NCI-H1417 (cell line): Measurements from ENCODE around the gene SDE2.
"Not testable (repeated sequence)": the region's sequence is repeated elsewhere in the genome, so short reads cannot be mapped to it uniquely, and the experiment has no call there.

Source experiments
- DNase-seq, 3 experiments: peaks; one replicate each; lab custom pipeline; 2025; lab: John Stamatoyannopoulos, UW

The SDE2 gene

DNA sequence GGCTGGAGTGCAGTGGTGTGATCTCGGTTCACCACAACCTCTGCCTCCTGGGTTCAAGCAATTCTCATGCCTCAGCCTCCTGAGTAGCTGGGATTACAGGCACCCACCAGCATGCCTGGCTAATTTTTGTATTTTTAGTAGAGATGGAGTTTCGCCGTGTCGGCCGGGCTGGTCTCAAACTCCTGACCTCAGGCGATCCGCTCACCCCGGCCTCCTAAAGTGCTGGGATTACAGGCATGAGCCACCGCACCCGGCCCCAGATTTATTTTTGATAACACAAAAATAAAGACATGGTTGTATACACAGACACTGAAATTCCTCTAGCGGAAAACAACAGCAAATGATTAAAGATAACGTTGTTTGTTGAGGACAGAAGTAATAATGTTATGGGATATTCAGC, 24.0 kb downstream of the SDE2 start:
- not testable (repeated sequence) for DNase-seq

DNA sequence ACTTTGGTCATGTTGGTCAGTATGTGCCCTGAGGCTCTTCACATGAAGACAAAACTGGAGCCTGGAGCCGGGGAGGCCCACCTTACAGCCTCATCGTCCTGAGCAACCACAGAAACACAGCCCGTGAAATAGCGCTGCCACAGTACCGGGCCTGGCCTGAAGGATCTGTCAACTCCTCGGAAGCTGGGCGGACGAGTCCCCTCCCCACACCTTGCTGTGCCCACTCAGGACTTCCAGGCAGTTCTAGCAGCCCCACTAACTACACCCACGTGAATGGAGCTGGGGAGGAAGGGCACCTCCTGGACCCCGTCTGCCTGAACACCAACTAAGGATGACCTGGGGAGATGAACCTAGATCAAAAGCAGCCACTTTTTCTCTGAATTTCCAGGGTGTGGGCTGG, 24.7 kb downstream of the SDE2 start:
- no peak for DNase-seq

DNA sequence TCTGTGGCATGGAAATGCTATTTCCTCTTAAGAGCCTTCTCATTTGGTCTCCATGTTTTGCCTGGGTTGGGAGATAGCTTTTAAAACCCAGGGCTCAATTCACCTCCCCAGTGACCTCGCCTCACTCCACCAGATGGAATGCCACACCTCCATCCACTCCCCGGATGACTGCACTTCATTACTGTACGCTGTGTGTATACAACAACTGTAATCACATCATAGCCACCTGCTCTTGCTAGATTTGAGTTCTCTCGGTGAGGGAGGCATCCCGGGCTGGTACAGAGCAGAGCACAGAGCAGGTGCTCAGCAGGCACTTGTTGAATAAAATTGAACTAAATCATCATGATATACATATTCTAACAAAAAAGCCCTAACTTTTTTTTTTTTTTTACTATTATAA, 26.0 kb downstream of the SDE2 start:
- DNase-seq: peak; percentile 43 to 76 (median 67)

DNA sequence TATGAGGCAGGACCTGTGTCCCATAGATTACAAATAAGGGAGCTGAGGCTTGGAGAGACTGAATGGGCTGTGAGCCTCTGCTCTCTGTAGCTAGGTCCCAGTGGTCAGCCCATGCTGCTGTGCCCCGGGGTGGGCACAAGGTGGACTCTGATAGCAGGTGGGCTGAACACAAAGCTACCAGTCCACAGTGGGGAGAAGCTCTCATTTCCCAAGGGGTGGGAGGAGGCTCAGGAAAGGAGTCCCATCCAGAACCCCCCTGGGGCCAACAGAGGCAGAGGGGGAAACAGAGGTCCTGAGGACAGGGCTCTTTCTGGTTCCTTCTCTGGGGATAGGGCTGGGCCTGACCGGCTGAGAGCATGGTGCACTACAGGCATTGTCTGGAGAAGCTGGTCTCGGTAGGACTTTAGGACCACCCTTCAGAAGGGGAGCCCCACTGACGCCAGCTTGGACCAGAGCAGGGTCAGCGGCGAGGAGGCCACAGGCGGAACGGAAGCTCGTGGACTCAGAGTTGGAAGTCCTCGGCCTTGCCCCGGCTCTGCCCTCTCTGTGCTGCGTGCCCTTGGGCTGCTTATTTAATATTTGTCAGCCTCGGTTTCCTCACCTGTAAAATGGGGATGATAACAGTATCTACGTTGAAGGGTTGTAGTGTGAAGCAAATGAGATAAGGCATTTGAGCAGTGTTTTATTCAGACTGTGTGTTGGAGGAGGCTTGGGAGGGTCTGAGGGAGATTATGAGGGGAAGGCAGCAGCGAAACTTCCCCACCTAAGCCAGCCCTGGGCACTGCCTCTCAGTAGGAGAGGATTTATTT, 26.6 kb downstream of the SDE2 start:
- no peak for DNase-seq

DNA sequence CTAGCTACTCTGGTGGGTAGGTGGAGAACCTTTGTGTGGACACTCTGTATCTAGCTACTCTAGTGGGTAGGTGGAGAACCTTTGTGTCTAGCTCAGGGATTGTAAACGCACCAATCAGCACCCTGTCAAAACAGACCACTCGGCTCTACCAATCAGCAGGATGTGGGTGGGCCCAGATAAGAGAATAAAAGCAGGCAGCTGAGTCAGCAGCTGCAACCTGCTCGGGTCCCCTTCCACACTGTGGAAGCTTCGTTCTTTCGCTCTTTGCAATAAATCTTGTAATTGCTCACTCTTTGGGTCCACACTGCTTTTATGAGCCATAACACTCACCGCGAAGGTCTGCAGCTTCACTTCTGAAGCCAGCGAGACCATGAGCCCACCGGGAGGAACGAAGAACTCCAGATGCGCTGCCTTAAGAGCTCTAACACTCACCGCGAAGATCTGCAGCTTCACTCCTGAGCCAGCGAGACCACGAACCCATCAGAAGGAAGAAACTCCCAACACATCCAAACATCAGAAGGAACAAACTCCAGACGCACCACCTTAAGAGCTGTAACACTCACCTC, 28.5 kb downstream of the SDE2 start:
- DNase-seq: not testable (repeated sequence)

DNA sequence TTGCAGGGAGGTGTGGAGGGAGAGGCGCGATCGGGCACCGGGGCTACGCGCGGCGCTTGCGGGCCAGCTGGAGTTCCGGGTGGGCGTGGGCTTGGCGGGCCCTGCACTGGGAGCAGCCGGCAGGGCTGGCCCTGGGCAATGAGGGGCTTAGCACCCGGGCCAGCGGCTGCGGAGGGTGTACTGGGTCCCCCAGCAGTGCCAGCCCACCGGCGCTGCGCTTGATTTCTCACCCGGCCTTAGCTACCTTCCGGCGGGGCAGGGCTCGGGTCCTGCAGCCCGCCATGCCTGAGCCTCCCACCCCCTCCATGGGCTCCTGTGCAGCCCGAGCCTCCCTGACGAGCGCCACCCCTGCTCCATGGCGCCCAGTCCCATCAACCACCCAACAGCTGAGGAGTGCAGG, 29.4 kb downstream of the SDE2 start:
- not testable (repeated sequence) for DNase-seq

DNA sequence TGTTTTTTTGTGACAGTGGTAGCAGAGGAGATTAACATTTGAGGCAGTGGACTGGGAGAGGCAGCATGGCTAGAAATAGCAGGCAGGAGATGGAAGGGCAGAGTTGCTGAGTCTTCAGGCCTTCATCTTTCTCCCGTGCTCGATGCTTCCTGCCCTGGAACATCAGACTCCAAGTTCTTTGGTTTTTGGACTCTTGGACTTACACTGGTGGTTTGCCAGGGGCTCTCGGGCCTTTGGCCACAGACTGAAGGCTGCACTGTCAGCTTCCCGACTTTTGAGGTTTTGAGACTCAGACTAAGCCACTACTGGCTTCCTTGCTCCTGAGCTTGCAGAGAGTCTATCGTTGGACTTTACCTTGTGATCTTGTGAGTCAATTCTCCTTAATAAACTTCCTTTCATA, 33.9 kb downstream of the SDE2 start:
- no peak for DNase-seq

DNA sequence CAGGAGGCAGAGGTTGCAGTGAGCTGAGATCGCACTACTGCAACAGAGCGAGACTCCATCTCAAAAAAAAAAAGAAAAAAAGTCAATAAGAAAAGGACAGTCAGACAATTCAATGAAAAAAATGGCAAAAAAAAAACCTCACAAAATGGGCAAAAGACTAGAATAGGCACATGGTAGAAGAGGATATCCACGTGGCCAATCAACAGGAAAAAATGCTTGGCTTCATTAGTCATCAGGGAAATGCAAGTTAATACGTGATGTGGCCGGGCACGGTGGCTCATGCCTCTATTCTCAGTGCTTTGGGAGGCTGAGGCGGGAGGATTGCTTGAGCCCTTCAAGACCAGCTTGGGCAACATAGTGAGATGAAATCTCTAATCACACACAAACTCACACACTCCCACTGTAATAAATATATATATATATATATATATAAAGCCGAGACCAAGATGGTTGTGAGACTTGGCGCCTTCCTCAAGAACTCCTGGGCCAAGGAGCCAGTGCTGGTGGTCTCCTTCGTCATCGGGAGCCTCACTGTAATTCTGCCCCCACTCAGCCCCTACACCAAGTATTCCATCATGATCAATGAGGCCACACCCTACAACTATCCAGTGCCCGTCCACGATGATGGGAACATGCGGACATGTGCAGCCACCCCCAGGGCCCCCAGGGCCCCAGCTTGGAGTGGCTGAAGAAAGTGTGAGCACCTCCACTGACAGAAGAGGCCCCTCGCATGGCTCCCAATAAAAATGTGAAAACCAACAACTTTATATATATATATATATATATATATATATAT, 35.2 kb downstream of the SDE2 start:
- DNase-seq: no peak

DNA sequence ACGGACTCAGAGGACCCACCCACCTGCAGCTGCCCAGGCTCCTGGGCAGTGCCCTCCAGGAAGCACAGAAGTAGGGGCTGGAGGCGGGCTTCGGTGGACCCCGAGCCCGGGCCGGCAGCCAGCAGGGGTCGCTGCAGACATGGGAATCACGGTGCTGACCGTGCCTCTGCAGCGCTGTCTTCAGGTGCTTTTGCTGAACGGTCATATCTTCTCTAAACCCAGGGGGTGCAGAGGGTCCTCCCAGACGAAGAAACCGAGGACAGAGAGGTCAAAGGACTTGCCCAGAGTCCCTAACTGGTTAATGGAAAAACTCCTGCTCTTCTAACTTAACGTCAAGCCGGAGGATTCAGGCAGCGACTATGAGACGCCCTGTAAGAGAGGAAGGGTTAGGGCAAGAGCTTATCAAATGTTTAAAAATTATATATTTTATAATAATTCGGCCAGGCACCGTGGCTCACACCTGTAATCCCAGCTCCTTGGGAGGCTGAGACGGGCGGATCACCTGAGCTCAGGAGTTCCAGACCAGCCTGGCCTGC, 36.6 kb downstream of the SDE2 start:
- peak in 1 of 3 experiments; percentile 26 for DNase-seq

DNA sequence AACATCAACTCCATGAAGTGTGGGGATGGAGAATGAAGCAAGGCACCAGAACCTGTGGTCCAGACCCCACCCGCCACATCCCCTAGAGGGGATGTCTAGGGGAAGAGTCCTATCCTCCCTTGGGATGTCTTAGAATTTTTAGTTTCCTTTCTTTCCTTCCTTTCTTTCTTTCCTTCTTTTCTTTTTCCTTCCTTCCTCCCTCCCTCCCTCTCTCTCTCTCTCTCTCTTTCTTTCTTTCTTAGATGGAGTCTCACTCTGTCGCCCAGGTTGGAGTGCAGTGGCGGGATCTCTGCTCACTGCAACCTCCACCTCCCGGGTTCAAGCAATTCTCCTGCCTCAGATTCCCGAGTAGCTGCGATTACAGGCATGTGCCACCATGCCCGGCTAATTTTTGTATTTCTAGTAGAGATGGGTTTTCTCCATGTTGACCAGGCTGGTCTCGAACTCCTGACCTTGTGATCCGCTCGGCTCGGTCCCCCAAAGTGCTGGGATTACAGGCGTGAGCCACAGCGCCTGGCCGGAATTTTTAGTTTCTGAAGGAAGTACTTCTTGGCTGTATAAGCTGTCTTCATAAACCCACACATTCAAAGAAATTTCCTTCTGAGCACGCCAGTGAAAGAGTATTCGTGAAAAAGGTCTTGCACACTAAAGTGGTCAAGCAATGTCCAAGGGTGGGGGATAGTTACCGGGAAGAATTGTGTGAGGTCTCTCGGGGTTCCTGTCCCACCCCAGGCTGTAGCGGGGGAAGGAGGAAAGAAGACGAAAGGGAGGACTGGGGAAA, 37.3 kb downstream of the SDE2 start:
- no peak for DNase-seq

DNA sequence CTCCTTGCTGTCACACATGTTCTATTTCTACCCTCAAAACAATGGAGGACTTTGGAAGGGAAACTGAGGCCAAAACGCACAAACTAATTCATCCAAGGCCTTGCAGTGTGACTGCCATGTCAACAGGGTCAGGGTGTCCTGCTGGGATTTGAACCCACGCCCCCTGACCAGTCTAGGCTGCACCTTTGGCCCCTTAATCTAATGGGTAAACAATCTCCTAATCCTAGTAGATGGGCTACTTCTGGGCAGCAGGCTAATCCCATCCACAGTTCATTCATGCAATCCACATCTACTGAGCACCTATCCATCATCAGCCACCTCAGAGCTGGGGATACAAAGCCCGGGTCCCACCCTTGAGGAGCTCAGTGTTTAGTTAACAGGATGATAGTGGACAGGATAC, 41.1 kb downstream of the SDE2 start:
- DNase-seq: no peak

DNA sequence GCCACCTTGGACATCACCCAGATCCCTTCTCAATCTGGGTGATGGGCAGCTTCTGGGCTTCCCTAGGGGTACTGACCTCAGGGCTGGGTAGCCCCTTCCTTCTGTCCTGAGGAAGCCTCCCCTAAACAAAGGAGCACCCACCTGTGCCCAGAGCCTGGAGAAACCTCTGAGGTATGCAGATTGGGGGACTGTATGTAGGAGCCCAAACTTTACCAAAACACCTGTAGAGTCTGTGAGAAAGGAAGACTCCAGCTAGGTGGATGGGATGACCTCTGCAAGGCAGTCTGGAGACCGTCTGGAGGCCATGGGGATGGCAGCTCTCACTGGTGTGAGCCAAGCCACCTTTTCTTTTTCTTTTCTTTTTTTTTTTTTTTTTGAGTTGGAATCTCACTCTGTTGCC, 44.4 kb downstream of the SDE2 start:
- no peak for DNase-seq

DNA sequence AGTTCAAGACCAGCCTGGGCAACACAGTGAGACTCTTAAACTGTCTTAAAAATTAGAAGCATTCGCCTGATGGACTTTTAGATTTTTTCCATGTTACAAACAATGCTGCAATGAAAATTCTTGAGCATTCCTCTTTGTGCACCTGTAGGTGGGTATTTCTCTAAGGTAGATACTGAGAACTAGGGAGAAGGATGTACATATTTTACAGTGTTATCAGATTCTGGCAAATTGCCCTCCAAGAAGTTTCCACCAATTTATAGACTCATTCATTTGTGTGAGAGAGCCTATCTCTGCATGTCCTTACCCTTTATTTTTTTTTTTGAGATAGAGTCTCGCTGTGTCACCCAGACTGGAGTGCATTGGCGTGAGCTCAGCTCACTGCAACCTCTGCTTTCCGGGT, 45.8 kb downstream of the SDE2 start:
- no peak for DNase-seq

DNA sequence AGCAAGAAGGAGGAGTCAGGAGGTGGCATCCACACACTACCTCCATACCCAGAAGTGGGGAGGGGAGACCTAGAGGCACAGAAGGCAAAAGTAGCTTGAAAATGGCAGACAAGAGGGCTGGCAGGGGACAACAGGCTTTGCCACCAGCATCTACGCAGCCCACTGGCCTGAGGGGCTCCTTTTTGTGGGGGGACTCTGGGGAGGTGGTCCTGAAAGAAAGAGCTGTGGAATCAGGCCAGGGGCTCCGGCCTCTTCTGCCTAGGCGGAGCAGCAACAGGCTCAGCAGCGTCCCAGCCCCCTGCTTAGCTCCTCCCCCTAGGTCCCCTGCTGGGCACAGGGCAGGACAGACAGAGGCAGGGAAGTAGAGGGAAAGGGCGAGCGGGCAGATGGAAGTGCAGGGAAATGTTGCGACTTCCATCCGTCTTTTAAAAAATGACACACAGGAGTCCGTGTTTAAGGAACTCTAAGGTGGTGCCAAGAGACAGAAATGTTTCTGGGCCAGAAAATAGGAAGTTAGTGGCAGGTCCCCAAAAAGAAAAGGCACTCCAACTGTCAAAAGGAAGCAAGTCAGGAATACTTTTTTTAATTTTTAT, 48.1 kb downstream of the SDE2 start:
- no peak for DNase-seq

DNA sequence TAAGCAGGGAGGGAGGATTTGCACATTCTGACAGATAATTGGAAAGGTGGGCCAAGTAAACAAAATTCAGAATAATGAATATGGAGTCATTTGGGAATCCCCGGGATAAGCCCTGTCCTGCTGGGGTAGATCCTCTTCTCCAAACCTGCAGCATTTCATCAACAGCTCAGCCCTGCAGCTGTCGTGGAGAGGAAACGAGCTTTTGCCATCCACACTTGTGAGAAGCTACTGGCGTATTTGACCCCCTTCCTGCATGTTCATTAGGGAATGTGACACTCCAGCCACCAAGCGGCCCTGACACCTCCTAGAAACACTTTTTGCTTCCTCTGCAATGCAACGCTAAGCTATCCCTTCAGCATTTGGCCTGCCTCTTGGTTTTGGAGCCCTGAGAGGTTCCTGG, 50.1 kb downstream of the SDE2 start:
- no peak for DNase-seq

DNA sequence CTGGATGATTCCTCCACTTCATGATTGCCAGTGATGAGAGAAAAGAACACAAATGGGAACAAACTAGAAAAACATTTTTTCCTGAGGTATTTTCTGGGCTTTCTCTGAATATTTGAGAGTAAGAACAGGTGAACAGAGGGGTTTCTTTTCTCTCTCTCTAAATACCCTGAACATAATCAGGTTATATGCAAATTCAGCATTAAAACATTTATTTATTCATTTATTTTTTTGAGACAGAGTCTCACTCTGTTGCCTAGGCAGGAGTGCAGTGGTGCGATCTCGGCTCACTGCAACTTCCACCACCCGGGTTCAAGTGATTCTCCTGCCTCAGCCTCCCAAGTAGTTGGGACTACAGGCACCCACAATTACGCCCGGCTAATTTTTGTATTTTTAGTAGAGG, 52.3 kb downstream of the SDE2 start:
- DNase-seq: no peak

DNA sequence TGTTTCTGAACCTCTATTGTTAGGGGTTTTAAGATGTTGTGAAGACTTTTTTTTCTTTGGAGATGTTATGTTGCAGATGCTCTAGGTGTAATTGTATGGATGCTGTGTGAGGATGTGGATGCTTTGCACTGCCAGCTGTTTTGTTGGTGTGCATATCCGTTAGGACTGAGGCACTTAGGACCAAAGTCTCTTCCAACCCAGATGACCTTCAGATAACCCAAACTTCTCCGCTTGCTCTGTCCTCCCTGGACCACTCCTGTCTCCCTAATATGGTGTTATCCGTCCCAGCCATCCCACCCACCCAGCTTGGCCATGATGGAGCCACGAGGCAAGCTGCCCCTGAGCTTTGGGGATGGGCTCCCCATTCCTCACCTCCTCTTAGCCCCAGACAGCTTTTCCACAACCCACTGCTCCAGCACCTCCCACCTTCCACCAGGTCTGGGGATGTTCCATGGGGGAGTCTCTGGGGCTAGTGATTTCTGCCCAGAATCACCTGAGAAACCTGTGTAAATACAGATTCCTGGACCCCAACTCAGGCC, 53.0 kb downstream of the SDE2 start:
- DNase-seq: no peak

DNA sequence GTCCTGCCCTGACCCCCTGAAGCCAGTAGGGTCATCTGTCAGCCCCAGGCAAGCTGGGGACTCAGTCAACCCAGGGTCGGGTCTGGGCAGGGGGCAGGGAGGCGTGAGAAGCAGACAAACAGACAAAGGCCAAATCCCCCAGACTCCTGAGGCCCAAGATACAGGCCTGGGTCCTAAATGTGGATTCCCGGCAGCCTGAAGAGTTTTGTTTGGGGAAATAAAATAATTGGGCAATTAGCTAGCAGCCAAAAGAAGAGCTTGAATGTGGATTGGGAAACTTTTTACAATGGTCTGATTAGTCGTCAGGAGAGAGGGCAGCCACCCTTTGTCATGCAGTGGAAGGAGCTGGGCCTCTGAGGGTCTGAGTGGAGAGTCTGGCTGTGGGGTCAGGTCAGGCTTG, 53.6 kb downstream of the SDE2 start:
- no peak for DNase-seq

DNA sequence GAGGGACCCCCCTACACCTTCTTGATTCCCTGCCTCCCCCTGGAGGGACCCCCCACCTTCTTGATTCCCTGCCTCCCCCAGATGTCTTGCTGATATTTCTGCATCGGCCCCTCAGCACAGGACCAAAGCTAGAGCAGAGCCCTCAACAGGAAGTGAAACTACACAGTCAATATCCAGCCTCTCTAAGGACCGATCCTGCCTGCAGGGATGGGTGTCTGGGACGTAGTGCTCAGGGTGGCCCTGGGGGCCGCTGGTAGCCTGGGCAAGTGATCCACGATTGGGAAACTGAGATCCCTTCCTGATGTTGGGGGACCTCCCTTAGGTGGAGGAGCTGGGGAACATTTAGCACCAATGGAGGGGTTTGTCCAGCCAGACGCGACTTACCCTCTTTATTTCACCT, 54.2 kb downstream of the SDE2 start:
- DNase-seq: no peak

DNA sequence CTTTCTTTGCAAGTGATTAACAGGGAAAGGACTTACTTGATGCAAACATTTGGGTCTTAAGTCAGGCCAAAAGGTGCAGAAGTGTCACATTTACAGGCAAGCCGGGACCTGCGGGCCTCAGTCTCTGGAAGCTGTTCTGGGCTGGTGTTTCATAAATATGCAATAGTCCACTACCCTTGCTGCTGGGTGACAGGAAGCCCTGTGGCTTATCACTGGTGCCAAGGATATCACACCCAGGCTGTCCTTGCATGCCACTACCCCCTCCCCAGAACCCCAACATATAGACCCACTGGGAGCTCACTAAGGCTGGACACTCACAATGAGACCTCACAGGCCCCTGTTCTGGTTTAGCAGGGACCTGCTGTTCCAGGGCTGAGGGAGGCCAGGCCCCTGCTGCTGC, 54.8 kb downstream of the SDE2 start:
- no peak for DNase-seq

DNA sequence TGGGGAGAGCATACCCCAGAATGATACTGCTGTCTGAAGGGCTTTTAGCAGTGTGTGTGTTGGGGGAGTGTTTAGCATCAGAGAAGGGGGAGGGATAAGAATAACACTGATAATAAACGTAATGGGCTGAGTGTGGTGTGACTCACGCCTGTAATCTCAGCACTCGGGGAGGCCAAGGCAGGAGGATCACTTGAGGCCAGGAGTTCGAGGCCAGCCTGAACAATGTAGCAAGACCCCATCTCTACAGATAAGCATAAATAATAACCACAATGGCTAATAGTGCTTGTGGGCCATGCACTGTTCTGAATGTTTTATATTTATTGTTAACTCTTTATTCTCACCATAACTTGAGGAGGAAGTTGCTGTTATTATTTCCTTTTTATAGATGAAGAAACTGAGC, 55.6 kb downstream of the SDE2 start:
- no peak for DNase-seq
